ENCODE data around the gene TREML1. TPM values are rescaled to one million over a fixed set of nuclear protein-coding genes. Genes with fewer than 3 reads are reported as not detected.

Gene TREML1
- total RNA-seq, 4 donors from 2014 or later: not detected

GRCh38 chr6:41159415-41160082 is 5.4 kb upstream of the TREML1 start:
- no peak overlapping the region for H3K4me3 ChIP-seq (replicated peaks in 1 of 3)
- DNase-seq: no peak
- 56 to 69% methylated on average over 10 to 12 of the region's 12 CpGs for WGBS, 2 donors

GRCh38 chr6:41157323-41157722 is 3.2 kb upstream of the TREML1 start:
- TF ChIP-seq POLR2A (IDR thresholded peaks at IDR 0.05) (no peak), CTCF (IDR thresholded peaks at IDR 0.05) (no peak)
- whole genome bisulfite sequencing, 2 donors: 87 to 88% methylated on average over 5 of the region's 5 CpGs

More at GRCh38 chr6:41159415-41160082, 5.4 kb upstream of the TREML1 start:
- Histone ChIP-seq H3K4me1 (peaks cover 5 to 6% of the 10 kb centered on the region in 2 donors), H3K36me3 (no peaks in the 10 kb centered on the region), H3K27me3 (no peaks in the 10 kb centered on the region), H3K27ac (no peak overlapping the region), H3K9me3 (no peaks in the 10 kb centered on the region)
- intact Hi-C loops (cut with DNase I): no loop called here
- TF ChIP-seq POLR2A (IDR thresholded peaks at IDR 0.05): no peak

GRCh38 chr6:41156771-41157170 is 2.6 kb upstream of the TREML1 start:
- Histone ChIP-seq H3K27ac (no peak overlapping the region), H3K27me3 (no peaks in the 10 kb centered on the region), H3K36me3 (no peaks in the 10 kb centered on the region), H3K4me3 (replicated peaks in 1 of 3) (no peak overlapping the region), H3K9me3 (no peaks in the 10 kb centered on the region), H3K4me1 (peaks cover 5 to 6% of the 10 kb centered on the region in 2 donors)
- no peak for DNase-seq
- TF ChIP-seq CTCF (IDR thresholded peaks at IDR 0.05) (no peak), POLR2A (IDR thresholded peaks at IDR 0.05) (no peak)
- intact Hi-C loops (cut with DNase I): no loop called here
- 94 to 97% methylated on average over 6 of the region's 6 CpGs for whole genome bisulfite sequencing, 2 donors

More at GRCh38 chr6:41157323-41157722, 3.2 kb upstream of the TREML1 start:
- Histone ChIP-seq H3K4me3 (replicated peaks in 1 of 3) (no peak overlapping the region), H3K4me1 (peaks cover 5 to 6% of the 10 kb centered on the region in 2 donors), H3K9me3 (no peaks in the 10 kb centered on the region), H3K27me3 (no peaks in the 10 kb centered on the region), H3K27ac (no peak overlapping the region), H3K36me3 (no peaks in the 10 kb centered on the region)
- DNase-seq: no peak
- intact Hi-C loops (cut with DNase I): no loop called here

GRCh38 chr6:41156001-41156400 is 1.9 kb upstream of the TREML1 start:
- intact Hi-C loops (cut with DNase I): no loop called here
- TF ChIP-seq POLR2A (IDR thresholded peaks at IDR 0.05) (no peak), CTCF (IDR thresholded peaks at IDR 0.05) (no peak)
- Histone ChIP-seq H3K27ac (no peak overlapping the region), H3K4me1 (peaks cover 5 to 6% of the 10 kb centered on the region in 2 donors), H3K9me3 (no peaks in the 10 kb centered on the region), H3K4me3 (replicated peaks in 1 of 3) (no peak overlapping the region), H3K36me3 (no peaks in the 10 kb centered on the region), H3K27me3 (no peaks in the 10 kb centered on the region)
- no peak for DNase-seq
- WGBS, 2 donors: 92 to 95% methylated on average over 4 of the region's 4 CpGs

GRCh38 chr6:41155132-41155805 is 1.1 kb upstream of the TREML1 start:
- Histone ChIP-seq H3K9me3 (no peaks in the 10 kb centered on the region), H3K4me3 (replicated peaks in 1 of 3) (no peak overlapping the region), H3K36me3 (no peaks in the 10 kb centered on the region), H3K27me3 (no peaks in the 10 kb centered on the region), H3K4me1 (peaks cover 5 to 6% of the 10 kb centered on the region in 2 donors), H3K27ac (no peak overlapping the region)
- DNase-seq: no peak
- 33 to 42% methylated on average over 7 of the region's 7 CpGs for WGBS, 2 donors
- TF ChIP-seq CTCF (IDR thresholded peaks at IDR 0.05) (no peak), POLR2A (IDR thresholded peaks at IDR 0.05) (no peak)
- intact Hi-C loops (cut with DNase I): no loop called here
